SU-DHL-6 (cell line): ENCODE data around the gene RNF31.

Source experiments
- EZH2phosphoT487 ChIP-seq: fragments of 200-600 bp; sonication (generic), shearing (Covaris generic); conservative IDR thresholded peaks from 2 replicates; pipeline ENCODE4 v1.6.1; 2018; ENCODE audit warnings: mild to moderate bottlenecking, antibody characterized with exemption, low read length, moderate library complexity, mixed read lengths
- TF ChIP-seq, protein P1 (sequence below): fragments of 200-600 bp; sonication (generic); IDR thresholded peaks from one replicate; pipeline ENCODE4 v1.5.1; 2017; ENCODE audit warnings: antibody characterized with exemption, mild to moderate bottlenecking, low read length, moderate library complexity; ENCODE audit not compliant: insufficient read depth, poor library complexity, severe bottlenecking

DNA sequence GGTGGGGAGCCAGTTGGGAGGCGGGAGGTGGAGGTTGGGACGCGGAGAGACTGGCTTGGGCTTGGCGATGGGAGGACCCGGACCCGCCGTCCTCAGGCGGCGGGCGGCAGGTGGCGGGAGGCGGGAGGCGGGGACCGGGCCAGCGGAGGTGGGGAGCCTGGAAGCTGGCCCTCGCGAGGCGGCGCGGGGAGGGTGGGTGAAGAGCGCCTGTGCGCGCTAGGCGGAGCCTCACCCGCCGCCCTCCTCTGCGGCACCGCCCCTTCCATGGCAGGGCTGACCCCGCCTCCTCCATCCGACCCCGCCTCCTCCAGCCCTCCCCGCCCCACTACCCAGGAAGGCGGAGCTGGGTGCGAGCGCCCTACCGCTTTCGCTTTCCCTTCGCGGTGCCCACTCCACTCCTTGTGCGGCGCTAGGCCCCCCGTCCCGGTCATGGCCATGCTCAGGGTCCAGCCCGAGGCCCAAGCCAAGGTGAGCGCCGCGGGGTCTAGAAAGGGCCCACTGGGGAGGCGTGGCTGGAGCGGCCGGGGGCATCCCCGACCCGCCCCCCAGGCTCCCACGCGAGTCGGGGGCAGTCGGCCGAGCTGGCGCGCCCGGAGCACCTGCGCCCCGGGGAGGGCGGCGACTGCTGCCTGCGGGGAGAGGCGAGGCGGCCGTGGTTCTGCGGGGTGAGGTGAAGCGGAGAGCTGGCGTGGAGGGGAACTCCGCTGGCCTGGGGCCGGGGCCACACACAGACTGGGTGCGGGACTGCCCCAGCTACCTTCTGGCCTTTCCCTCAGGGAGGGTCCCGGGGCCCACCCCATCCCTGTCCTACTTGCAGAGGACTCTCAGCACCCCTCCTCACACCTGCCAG is 11.2 kb upstream of the RNF31 start, which contains the start of gene PSME1:
- TF ChIP-seq, protein P1, sequence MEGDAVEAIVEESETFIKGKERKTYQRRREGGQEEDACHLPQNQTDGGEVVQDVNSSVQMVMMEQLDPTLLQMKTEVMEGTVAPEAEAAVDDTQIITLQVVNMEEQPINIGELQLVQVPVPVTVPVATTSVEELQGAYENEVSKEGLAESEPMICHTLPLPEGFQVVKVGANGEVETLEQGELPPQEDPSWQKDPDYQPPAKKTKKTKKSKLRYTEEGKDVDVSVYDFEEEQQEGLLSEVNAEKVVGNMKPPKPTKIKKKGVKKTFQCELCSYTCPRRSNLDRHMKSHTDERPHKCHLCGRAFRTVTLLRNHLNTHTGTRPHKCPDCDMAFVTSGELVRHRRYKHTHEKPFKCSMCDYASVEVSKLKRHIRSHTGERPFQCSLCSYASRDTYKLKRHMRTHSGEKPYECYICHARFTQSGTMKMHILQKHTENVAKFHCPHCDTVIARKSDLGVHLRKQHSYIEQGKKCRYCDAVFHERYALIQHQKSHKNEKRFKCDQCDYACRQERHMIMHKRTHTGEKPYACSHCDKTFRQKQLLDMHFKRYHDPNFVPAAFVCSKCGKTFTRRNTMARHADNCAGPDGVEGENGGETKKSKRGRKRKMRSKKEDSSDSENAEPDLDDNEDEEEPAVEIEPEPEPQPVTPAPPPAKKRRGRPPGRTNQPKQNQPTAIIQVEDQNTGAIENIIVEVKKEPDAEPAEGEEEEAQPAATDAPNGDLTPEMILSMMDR = no peak
- TF ChIP-seq EZH2phosphoT487 = no peak
